ENCODE data around the gene PDE3B.
A peak's percentile ranks its signal among the peaks of the same experiment; 100 is the strongest.
"Not testable (repeated sequence)": the region's sequence is repeated elsewhere in the genome, so short reads cannot be mapped to it uniquely, and the experiment has no call there.

Gene PDE3B

DNA sequence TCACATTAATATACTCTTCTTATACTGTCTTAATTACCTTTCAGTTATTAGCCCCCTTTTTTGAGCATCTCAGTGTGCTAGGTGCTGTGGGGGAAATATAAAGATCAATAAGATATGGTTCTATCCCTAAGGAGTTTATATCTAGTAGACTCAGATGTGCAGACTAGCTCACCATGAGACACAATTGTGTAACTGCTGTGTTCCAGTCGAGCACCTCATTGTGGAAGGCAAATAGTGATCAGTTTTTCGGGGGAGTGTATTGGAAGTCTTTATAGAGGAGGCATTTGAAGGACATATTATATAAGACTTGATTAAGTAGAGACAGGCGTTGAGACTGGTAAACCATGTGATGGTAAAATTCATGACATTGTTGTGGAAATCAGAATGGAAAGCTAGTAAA lies 11.8 kb downstream of the PDE3B start:
- Mint-ChIP-seq H3K4me3 (no peak overlapping the region), H3K36me3 (ENCODE audit: low read depth) (peaks cover 53% of the 10 kb centered on the region), H3K27me3 (ENCODE audit: low read depth, poor library complexity) (peaks cover 3% of the 10 kb centered on the region), H3K4me1 (peaks cover 14% of the 10 kb centered on the region), H3K27ac (peak overlapping the region; percentile 6), H3K9me3 (peaks cover 33% of the 10 kb centered on the region)
- TF ChIP-seq, protein P1, sequence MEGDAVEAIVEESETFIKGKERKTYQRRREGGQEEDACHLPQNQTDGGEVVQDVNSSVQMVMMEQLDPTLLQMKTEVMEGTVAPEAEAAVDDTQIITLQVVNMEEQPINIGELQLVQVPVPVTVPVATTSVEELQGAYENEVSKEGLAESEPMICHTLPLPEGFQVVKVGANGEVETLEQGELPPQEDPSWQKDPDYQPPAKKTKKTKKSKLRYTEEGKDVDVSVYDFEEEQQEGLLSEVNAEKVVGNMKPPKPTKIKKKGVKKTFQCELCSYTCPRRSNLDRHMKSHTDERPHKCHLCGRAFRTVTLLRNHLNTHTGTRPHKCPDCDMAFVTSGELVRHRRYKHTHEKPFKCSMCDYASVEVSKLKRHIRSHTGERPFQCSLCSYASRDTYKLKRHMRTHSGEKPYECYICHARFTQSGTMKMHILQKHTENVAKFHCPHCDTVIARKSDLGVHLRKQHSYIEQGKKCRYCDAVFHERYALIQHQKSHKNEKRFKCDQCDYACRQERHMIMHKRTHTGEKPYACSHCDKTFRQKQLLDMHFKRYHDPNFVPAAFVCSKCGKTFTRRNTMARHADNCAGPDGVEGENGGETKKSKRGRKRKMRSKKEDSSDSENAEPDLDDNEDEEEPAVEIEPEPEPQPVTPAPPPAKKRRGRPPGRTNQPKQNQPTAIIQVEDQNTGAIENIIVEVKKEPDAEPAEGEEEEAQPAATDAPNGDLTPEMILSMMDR (IDR thresholded peaks at IDR 0.05): no peak
- DNase-seq: no peak

DNA sequence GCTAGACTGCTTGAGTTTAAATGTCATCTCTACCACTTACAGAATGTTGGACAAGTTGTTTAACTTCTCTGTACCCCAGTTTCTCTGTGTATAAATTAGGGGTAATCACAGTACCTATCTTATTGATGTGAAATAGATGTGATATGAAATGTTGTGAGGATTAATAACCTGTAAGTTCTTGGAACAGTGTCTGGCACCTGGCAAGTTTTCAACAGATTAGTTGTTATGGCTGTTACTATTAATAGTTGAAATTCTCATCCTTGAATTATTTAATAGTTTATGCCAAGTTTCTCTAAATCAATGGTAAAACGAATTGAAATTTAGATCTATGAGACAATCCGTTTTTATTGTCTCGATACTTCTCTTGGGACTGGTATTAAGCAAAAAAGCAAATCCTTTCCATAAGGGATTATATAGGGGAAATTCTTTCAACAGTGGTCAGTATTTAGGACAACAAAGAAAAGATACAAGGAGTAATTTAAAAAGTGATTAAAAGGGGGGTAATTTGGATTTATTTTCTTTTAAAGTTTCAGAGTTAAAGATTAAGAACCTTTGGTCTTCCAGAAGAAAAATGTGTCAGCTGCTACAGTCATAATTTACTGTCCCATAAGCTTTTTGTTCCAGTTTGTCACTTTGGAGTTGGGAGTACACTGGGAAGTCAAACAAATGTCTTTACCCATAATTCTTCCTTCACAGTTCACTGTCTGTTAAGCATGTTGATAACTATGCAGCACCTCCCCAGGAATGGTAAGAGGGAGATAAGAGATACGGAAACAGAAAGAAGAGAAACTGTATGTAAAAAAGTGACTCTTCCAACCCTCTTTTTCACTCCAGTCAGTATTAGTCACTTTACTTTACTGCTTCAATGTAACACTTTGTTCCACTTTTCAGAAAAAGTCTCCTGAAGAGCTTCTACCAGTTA lies 13.2 kb downstream of the PDE3B start:
- TF ChIP-seq, protein P1 (IDR thresholded peaks at IDR 0.05): no peak
- Mint-ChIP-seq H3K36me3 (ENCODE audit: low read depth) (peaks cover 53% of the 10 kb centered on the region), H3K27ac (peak overlapping the region; percentile 2), H3K4me3 (no peak overlapping the region), H3K9me3 (peaks cover 34% of the 10 kb centered on the region), H3K4me1 (peaks cover 14% of the 10 kb centered on the region), H3K27me3 (ENCODE audit: low read depth, poor library complexity) (peaks cover 3% of the 10 kb centered on the region)
- DNase-seq: no peak

- Mint-ChIP-seq H3K27me3 (ENCODE audit: low read depth, poor library complexity) (peaks cover 3% of the 10 kb centered on the region), H3K4me3 (no peak overlapping the region), H3K4me1 (peaks cover 14% of the 10 kb centered on the region), H3K36me3 (ENCODE audit: low read depth) (peaks cover 52% of the 10 kb centered on the region), H3K9me3 (peaks cover 34% of the 10 kb centered on the region), H3K27ac (no peak overlapping the region)
- TF ChIP-seq, protein P1 (IDR thresholded peaks at IDR 0.05): no peak
- no peak for DNase-seq
Measured at GRCh38 chr11:14657841-14658240, 14.2 kb downstream of the PDE3B start.

- not testable (repeated sequence) for H3K27ac Mint-ChIP-seq; H3K4me3 Mint-ChIP-seq; H3K4me1 Mint-ChIP-seq; H3K27me3 Mint-ChIP-seq (ENCODE audit: low read depth, poor library complexity); DNase-seq
- Mint-ChIP-seq H3K9me3 (peaks cover 56% of the 10 kb centered on the region), H3K36me3 (ENCODE audit: low read depth) (peaks cover 41% of the 10 kb centered on the region)
Measured at GRCh38 chr11:14664926-14665325, 21.3 kb downstream of the PDE3B start.

DNA sequence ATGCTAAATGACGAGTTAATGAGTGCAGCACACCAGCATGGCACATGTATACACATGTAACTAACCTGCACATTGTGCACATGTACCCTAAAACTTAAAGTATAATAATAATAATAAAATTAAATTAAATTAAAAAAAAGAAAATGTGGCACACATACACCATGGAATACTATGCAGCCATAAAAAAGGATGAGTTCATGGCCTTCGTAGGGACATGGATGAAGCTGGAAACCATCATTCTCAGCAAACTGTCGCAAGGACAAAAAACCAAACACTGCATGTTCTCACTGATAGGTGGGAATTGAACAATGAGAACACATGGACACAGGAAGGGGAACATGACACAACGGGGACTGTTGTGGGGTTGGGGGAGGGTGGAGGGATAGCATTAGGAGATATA lies 23.7 kb downstream of the PDE3B start:
- not testable (repeated sequence) for H3K27ac Mint-ChIP-seq; H3K4me3 Mint-ChIP-seq; H3K4me1 Mint-ChIP-seq; H3K27me3 Mint-ChIP-seq (ENCODE audit: low read depth, poor library complexity); DNase-seq
- peaks cover 18% of the 10 kb centered on the region for H3K36me3 Mint-ChIP-seq (ENCODE audit: low read depth)
- peaks cover 35% of the 10 kb centered on the region for H3K9me3 Mint-ChIP-seq

DNA sequence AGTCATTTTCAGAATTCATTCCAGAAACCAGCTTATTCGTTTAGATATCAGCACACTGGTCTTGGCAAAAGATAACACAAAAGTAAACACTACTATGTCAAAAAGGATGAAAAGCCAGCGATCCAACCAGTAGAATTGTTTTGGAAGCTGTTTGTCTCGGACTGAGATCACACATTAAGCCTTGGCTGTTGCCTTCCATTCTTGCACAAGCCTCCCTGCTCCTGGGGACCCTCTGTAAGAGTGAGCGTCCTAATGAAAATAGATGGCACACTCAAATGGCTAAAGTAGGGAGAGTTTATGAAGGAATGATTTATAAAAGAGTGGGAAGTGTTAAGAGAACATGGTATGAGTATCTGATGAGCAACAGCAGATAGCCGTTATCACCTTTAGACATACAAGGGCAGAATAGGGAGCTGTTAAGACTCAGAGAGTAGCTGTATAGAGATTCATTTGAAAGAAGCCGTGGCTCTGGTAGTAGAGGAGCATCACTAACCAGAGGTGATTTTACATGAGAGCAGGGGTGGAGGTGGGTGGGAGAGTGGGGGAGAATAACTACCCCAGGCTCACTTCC lies 25.2 kb downstream of the PDE3B start:
- TF ChIP-seq, protein P1 (IDR thresholded peaks at IDR 0.05): no peak
- peaks cover 18% of the 10 kb centered on the region for H3K36me3 Mint-ChIP-seq (ENCODE audit: low read depth)
- no peaks in the 10 kb centered on the region for H3K27me3 Mint-ChIP-seq (ENCODE audit: low read depth, poor library complexity)
- no peak overlapping the region for H3K4me3 Mint-ChIP-seq
- no peak overlapping the region for H3K27ac Mint-ChIP-seq
- peaks cover under 1% of the 10 kb centered on the region for H3K4me1 Mint-ChIP-seq
- peaks cover 25% of the 10 kb centered on the region for H3K9me3 Mint-ChIP-seq
- no peak for DNase-seq

Measured in nephron progenitor cell (in vitro differentiated cells).